HUDEP-2 (cell line): ENCODE data around the gene ABHD8.

Source experiments
- DNase-seq, 76 experiments: peaks; one replicate each; lab custom pipeline; 2025; ENCODE audit not compliant: unreplicated experiment in 76 of 76; lab: John Stamatoyannopoulos, UW

The ABHD8 gene

DNA sequence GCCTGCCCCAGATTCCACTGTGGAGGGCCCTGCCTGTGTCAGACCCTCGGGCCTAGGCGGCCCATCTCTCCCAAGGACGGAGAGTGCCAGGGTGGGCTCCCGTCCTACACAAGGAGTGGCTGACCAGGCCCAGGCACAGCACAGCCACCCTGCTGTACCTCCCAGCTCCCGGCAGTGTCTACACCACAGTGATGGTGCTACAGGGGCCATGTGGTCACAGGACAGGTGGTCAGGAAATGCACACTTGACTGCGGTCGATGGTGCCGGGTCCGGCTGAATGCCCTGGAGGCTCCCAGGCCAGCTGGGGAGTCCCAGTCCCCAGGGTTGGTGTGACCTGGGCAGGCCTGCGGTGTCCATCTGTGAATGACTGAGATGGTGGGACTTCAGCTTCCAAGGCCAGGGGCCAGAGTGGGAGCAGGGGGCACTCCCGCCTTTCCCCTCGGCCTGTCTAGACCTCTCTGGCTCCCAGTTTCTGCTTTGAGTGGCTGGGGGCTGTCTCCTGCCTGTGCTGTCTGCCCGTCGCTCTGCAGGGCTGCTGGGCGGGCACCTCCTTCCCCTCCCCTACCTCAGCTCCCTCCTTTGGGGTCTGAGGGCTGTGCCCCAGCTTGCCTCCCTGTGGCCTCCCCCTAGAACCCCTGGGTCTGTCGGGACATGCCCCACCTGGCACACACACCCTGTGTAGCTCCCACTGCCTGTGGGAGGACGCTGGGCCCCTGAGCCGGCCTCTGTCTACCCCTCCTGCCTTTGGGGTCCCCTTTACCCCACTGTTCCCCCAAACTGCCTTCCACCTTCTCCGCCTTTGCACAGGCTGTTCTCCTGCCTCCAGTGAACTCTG lies 18.6 kb upstream of the ABHD8 start:
- no peak for DNase-seq

DNA sequence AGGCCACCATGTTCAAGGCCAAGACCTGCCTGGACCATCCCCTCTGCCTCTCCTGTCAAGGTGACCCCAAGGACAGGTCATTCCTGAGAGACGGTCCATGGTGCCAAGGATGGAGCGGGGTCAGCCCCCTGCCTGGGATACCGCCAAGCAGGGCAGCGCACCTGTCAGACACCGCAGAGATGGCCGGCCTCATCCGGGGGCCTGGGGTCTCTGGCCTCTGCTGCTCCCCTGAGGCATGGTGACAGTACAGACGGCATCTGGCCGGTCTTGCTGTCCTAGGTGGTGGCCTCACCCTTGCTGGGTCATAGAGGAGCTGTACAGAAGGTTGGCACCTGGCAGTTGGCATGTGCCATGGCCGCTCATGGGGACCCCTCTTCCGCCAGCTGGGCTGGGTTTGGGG lies 17.2 kb upstream of the ABHD8 start:
- no peak for DNase-seq

DNA sequence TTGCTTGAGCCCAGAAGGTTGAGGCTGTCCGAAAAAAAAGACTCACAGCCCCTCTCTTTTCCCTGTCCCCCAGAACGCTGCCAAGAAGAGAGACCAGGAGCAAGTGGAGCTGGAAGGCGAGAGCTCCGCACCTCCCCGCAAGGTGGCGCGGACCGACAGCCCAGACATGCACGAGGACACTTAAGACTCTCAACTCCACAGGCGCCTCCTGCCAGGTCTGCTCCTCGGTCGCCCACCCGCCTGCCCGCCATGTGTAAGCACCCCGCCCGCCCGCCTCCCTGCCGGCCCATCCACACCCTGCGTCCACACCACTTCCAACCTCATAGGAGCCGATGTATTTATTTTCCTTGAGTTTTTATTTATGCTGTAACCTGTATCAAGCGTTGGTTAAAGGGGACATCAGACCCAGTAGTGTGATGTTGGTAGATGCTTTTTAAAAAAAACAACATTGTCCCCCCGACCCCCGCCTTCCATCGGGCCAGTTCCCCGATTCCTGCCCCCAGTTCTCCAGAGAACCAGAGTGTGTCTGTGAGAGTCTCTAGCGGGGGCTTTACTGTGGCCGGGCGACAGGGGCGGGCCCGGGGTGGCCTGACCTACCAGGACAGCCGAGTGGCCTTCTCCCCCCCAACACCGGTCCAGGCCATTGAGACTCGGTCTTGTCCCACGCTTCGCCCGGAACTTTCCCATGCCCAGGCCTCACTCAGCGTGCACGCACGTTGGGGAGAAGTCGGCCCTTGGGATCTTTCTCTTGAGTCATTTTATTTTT lies 16.4 kb upstream of the ABHD8 start:
- no peak for DNase-seq

DNA sequence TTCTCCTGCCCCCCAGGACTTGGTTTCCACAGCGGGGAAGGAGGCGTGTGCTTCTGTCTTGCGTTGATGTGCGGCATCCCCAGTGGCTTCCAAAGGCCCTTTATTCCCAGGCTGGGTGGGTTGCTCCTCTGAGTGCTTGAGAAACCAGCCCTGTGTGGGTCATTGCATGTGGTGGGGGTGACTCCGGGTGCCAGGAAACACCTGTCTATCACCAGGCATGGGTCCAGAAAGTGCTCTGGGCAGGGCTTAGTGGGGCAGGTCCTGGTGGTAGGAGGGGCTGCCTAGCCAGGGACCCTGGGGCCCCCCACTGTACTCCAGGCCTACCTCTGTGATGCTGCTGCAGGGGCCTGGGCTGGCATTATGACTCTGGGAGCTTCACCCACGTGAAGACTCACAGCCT lies 15.7 kb upstream of the ABHD8 start:
- DNase-seq = no peak

DNA sequence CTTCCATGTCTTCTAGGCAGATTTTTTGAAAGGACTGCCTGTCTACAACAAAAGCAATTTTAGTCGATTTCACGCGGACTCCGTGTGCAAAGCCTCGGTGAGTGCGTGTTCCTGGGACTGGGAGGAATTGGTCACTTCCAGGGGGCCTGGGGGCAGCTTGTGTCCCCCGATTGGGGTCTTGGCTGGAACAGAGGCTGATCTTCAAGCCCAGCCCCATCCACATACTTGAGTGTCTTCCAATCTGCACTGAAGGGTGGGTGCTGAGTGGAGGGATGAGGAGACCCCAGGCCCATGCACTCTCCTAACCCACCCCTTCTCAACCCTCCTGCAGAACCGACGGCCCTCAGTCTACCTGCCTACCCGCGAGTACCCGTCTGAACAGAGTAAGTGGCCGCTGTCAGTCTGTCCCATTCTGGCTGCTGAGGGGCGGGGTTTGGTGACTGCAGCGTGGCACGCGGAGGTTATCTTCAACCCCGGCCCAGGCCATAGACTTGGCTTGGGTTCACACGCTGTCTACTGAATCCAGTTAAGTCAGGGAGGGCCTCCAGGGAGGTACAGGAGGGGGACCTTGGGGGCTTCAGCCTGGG lies 10.9 kb upstream of the ABHD8 start:
- peak in 44 of 76 experiments; percentile 20 to 80 (median 48) for DNase-seq

DNA sequence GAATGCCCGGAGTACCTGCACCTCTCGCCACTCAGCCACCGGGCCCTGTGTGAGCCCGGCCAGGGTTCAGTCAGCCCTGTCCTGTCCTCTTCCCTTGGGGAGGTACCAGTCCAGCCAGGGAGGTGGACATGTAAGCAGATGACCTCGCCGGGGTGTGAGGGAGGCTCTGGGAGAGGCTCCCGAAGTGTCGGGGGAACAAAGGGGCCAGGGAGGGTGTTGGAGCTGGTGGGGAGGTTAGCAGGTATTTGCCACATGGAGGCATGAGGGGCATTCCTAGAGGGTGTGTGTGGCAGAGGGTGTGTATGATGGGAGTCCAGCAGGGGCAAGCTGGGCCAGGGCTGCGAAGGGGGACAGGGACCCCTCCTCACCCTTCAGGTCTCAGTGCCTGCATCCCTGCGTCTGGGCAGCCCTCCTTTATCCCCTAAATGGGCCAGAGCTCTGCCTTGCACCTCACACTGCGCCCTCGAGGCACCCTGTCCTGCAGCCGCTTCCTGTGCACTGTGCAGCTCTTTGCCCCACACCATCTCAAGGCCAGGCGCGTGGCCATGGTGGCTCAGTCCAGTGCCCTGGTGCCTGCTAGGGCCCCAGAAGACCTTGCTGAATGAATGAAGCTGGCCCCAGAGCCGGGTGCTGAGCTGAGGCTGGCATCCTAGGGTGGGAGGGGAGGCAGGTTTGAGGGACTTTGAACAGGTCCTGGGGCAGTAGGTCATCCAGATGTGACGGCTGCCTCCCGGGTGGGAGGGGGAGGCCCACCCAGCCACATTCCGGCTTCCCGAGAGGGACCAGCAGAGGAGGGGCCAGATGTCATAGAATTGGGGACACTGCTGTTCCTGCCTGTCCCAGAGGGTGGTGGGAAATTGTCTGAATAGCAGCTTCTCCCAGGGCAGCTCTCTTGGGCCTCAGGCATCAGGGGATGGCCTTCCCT lies 9.2 kb upstream of the ABHD8 start:
- DNase-seq = no peak

DNA sequence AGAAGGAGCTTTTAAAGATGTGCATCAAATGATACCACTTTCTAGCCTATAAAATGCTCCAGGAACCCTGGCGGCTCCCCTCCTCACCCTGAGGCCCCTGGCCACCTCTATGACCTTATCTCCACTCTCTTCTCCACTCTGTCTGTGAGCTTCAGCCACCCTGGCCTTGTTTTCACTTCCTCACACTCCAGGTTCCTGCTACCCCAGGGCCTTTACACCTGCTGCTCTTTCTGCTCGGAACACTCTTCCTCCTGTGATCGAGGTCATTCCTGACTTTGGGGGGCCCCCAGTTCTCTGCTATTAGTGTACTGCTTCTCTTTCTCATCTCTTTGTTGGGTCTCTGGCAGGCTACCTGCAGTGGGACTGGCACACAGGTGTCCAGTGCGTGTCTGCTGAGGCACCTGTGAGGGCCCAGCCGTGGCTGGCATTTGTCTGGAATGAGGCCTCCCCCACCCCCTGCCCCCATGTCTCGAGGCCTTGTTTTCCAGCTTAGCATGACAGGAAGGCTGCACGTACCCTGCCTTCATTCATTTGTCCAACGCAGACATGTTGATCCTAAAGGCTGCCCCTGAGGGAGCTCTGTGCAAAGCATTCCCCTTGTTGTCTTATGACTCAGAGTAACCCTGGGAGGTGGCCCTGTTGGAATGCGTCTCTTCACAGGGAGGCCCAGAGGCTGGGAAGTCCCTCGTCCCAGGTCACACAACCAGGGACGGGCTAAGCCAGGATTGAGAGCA lies 8.4 kb upstream of the ABHD8 start:
- no peak for DNase-seq

DNA sequence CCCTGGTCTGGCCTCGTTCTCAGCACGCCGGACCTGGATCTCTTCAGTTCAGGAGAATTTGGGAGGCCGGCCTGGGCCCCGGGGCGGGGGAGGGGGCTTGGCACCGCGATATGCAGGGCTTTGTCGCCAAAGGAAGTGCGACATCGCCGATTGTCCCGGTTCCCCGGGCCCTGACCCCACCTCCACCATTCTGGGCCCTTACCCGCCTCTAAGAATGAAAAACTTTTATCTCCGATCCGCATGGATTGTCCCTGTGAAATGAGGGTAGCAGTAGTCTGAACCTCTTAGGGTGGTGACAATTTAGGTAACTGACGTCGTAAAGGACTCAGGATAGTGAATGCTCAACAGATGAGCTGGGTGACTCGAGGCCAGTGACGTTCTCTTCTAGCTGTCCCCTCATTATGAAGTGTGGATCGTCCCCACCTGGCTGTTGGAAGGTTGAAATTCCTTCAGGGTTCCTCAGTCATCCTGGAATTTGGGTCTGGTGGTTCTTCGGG lies 6.8 kb upstream of the ABHD8 start:
- DNase-seq = peak in 3 of 76 experiments; percentile 25 to 54 (median 50)

DNA sequence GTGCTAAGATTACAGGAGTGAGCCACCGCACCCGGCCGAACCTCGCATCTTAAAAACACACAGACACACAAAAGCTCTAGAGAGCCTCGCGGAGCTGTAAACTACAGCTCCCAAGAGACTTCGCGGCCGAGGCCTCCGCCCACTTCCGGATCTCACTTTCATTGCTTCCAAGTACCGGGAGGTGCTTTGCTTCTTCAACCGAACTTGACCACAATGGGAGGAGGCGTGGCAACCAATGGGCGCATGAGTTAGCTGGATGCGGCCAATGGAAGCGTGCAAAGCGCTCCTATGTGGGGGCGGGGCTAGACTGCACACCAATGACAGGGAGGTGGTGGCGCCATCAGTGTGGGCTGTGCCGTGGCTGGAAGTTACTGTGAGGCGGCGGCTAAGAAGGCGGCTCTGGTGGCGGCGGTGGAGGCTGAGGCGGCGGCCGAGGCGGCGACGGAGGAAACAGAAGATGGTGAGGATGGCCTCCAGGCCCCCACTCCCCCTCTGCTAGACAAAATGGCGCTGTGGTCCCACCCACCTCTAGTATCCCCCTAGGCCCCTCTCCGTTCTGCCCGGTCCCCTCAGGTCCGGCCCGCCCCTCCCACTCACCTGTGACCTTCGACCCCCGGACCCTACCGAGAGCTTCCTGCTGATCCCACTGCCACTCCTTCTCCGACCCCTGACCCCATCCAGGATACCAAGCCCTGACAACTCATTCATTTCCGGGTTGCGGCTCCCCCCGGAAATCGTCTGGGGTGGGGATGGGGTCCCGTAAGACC lies 6.2 kb upstream of the ABHD8 start, which contains the start of gene DDA1:
DDA1 (plus strand) TSS at position 366 of the 767 bp plus-strand sequence; CDS start at position 458, 92 bp downstream.
- DNase-seq = peak; percentile 76 to 100 (median 100)

DNA sequence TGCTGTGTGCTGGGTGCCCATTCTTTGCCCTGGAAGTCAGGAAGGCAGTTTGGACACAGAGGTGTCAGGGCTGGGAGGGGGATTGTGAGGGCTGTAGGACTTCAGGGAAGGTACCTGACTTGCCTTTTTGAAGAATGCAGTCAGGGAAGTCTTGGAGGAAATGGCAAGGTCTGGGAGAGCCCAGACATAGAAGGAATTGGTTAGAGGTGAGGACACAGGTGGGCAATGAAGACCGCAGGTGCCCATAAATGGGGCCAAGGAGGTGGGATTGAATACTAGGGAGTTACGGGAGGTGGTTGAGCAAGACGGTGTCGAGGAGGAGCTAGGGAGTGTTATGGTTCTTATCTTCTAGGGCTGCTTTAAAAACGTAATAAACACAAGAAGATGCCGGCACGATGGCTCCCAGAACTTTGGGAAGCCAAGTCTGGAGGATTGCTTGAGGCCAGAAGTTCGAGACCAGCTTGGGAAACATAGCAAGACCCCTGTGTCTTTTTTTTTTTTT lies 4.7 kb upstream of the ABHD8 start:
- DNase-seq = no peak

DNA sequence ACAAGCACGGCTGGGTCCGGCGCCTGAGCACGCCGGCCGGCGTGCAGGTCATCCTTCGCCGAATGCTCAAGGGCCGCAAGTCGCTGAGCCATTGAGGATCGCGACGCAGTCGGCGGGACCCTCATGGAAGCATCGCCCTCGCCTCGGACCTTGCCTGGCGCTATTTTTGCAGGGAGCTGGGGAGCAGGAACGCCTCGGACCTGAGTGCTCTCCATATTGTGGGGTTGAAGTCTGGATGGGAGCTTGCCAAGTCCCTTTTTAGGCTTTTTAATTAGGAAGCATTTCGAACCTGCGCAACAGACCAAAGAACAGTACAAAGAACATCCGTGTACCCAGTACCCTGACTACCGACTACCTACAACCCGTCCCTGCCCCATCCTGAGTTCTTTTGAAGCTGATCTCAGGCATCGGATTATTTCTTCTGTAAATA lies 3.1 kb upstream of the ABHD8 start:
- peak in 2 of 76 experiments; percentile 47 to 63 for DNase-seq

DNA sequence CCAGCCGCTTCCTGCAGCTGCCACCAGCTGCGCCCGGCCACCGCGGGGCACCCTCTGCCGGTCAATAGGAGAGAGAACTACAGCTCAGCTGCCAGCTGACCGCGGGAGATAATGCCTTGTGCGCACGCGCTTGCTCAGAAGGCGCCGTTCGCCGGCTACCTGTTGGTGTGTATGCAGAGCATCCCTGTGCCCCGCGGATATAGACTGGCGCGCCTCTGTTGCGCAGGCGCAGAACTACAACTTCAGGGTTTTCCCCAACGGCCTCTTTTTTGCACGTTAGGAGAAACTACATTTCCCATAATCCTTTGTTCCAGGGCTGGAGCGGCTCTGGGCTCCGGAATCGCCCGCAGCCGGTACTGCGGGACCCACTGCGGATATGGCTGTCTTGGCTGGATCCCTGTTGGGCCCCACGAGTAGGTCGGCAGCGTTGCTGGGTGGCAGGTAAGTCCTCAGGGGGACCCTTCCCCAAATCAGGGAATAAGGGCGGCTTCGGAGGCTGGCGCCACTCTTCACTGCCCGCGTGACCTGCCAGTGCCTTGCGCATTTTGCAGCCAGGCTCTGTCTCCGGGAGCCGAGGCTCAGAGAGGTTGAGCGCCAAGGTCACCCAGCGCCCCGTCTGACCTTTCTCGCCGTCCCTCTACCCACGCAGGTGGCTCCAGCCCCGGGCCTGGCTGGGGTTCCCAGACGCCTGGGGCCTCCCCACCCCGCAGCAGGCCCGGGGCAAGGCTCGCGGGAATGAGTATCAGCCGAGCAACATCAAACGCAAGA lies 2.5 kb upstream of the ABHD8 start, which contains the start of gene MRPL34:
MRPL34 (plus strand) TSS at position 356 of the 768 bp plus-strand sequence; CDS start at position 377, 21 bp downstream.
- peak; percentile 94 to 100 (median 100) for DNase-seq

DNA sequence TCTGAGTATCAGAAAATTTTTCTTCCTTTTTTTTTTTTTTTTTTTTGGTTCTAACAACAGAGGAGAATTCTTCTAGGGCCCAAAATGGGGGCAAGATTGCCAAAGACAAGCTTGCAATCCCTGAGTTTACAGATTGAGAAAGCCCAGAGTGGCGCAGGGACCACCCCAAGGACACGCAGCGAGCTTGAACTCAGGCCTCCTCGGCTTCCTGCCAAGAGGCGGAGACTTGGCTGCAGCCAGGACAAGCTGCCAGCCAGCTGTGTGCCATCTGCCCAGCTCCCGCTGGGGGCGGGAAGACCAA lies 1.9 kb upstream of the ABHD8 start:
- peak in 4 of 76 experiments; percentile 94 to 100 (median 100) for DNase-seq

DNA sequence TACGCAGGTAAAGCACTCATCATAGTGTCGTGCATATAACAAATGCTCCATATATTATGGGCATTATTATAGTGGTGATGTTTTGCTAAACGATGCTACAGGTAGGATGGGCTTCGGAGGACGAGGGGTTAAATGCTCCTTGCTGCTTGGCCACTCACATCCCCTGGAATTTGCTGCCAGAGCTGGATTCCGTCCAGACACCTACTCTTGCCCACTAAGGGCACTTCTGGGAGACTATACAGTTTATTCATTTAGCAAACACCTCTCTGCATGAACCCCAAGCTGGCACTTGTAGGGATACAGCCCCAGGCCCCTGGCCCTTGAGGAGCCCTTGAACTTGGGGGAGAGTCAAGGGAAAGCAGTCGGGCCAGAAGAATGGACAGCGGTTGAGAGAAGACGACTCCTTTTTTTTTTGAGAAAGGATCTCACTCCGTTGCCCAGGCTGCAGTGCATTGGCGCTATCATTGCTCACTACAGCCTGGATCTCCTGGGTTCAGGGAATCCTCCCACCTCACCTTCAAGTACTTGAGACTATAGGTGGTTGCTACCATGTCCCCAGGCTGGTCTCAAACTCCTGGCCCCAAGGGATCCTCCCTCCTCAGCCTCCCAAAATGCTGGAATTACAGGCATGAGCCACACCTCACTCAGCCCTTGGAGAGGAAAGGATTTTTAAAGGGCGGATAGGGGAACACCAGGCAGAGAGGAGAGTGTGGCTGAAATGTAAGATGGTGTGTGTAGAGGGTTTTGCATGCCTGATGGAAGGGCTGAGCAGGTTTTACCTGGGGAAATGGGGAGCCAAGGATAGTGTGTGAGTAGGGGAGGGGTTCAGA lies 1.4 kb upstream of the ABHD8 start:
- DNase-seq = no peak

DNA sequence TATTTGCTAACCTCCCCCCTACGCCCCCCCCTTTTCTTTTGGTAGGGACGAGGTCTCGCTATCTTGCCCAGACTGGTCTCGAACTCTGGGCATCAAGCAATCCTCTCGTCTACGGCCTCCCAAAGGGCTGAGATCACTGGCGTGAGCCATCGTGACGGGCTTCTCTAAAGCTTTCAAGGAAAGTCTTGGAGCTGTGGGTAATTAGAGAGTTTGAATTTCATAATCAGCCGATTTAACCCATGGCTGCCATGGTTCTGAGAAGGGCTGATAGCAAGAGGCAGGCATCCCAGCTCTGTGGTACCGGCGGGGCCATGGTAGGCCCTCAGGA lies 679 bp upstream of the ABHD8 start:
- no peak for DNase-seq

DNA sequence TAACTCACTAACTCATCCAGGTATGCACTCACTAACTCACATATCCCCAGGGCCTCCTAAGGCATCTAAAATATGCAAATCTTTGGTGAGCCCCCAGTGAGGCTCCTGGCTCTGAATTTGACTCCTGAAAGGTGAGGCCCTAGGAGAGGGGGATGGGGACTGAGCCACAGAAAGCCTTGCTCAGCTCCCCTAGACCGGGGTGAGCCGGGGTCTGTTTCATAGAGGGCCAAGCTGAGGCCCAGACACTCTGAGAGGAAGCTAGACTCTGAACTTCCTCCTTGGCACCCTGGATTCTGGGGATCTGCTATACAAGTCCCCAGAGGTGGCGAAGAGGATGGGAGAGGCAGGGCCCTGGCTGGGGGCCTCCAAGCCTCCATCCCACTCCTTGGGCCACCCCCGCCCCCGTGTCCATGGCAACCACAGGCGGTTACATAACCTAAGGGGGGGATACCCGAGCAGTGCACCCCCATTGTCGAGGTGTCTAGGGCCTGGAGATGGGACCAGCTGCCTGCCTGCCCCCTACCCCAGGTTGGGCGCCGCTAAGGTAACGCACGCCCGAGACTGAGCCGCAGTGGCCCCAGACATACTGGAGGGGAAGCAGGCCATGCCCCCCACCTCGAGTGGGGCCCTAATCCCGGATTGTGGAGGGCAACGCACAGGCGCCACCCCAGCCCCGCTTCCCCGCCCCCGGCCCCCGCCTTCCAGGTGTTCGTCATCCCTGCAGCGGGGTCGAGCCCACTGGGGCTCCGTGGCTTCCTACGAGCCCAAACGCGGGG lies 646 bp downstream of the ABHD8 start:
- DNase-seq = no peak
